H9 (cell line): Measurements from ENCODE around the gene TUBD1. TPM values are rescaled to one million over a fixed set of nuclear protein-coding genes. Genes with fewer than 3 reads are reported as not detected.

Experiments
- DNase-seq: peaks from one replicate; pipeline ENCODE4 v3.0.0-alpha.2; 2017
- H2AFZ ChIP-seq: one replicate; pipeline ENCODE4 v1.6.1; 2013; ENCODE audit warnings: mild to moderate bottlenecking, low read length, control low read depth, moderate library complexity
- H2AK5ac ChIP-seq: 2 replicates; pipeline ENCODE4 v1.6.1; 2013; ENCODE audit warnings: low read length, control low read depth, mixed read lengths; ENCODE audit not compliant: insufficient read length
- H2BK120ac ChIP-seq: one replicate; pipeline ENCODE4 v1.6.1; 2013; ENCODE audit warnings: low read depth, mild to moderate bottlenecking, low read length, control low read depth, inconsistent platforms; ENCODE audit not compliant: poor library complexity, severe bottlenecking
- H2BK12ac ChIP-seq: 2 replicates; pipeline ENCODE4 v1.6.1; 2013; ENCODE audit warnings: low read length, control low read depth, mixed read lengths, low read depth; ENCODE audit not compliant: insufficient read length
- H2BK15ac ChIP-seq: 2 replicates; pipeline ENCODE4 v1.6.1; 2013; ENCODE audit warnings: low read depth, low read length, control low read depth
- H2BK20ac ChIP-seq: one replicate; pipeline ENCODE4 v1.6.1; 2013; ENCODE audit warnings: low read depth, mild to moderate bottlenecking, low read length, control low read depth, inconsistent platforms; ENCODE audit not compliant: poor library complexity, severe bottlenecking
- H2BK5ac ChIP-seq: 2 replicates; pipeline ENCODE4 v1.6.1; 2013; ENCODE audit warnings: low read length, control low read depth, mixed read lengths; ENCODE audit not compliant: insufficient read length
- H3K14ac ChIP-seq: 2 replicates; pipeline ENCODE4 v1.6.1; 2013; ENCODE audit warnings: low read length, control low read depth; ENCODE audit not compliant: insufficient read depth
- H3K18ac ChIP-seq: 2 replicates; pipeline ENCODE4 v1.6.1; 2013; ENCODE audit warnings: low read depth, mild to moderate bottlenecking, mixed read lengths, low read length, control low read depth; ENCODE audit not compliant: insufficient read length
- H3K23ac ChIP-seq: 2 replicates; pipeline ENCODE4 v1.6.1; 2013; ENCODE audit warnings: low read length, control low read depth, mixed read lengths, low read depth; ENCODE audit not compliant: insufficient read length
- H3K23me2 ChIP-seq: 2 replicates; pipeline ENCODE4 v1.6.1; 2013; ENCODE audit warnings: low read depth, mild to moderate bottlenecking, mixed read lengths, low read length, control low read depth; ENCODE audit not compliant: insufficient read length, poor library complexity, severe bottlenecking
- H3K27ac ChIP-seq: 2 replicates; pipeline ENCODE4 v1.5.1; 2013; ENCODE audit warnings: low read length, control low read depth, mixed read lengths, low read depth; ENCODE audit not compliant: insufficient read length
- H3K27me3 ChIP-seq: 2 replicates; pipeline ENCODE4 v1.6.1; 2013; ENCODE audit warnings: low read length, control low read depth, inconsistent platforms; ENCODE audit not compliant: insufficient read depth
- H3K4ac ChIP-seq: 2 replicates; pipeline ENCODE4 v1.6.1; 2013; ENCODE audit warnings: low read depth, mild to moderate bottlenecking, control low read depth, inconsistent platforms, low read length, moderate library complexity
- H3K4me1 ChIP-seq: 2 replicates; pipeline ENCODE4 v1.6.1; 2013; ENCODE audit warnings: low read length, control low read depth, inconsistent platforms; ENCODE audit not compliant: insufficient read depth
- H3K4me2 ChIP-seq: 2 replicates; pipeline ENCODE4 v1.6.1; 2013; ENCODE audit warnings: low read length, control low read depth, mixed read lengths; ENCODE audit not compliant: insufficient read length, insufficient read depth
- H3K56ac ChIP-seq: 2 replicates; pipeline ENCODE4 v1.6.1; 2013; ENCODE audit warnings: low read depth, mild to moderate bottlenecking, mixed read lengths, low read length, control low read depth; ENCODE audit not compliant: insufficient read length
- H3K79me1 ChIP-seq: 2 replicates; pipeline ENCODE4 v1.6.1; 2013; ENCODE audit warnings: low read depth, mild to moderate bottlenecking, moderate library complexity, low read length, control low read depth, inconsistent platforms; ENCODE audit not compliant: insufficient read depth, poor library complexity, severe bottlenecking
- H3K79me2 ChIP-seq: 2 replicates; pipeline ENCODE4 v1.6.1; 2013; ENCODE audit warnings: low read length, control low read depth, inconsistent platforms; ENCODE audit not compliant: insufficient read depth
- H3K9ac ChIP-seq: 2 replicates; pipeline ENCODE4 v1.6.1; 2013; ENCODE audit warnings: low read length, control low read depth, mixed read lengths; ENCODE audit not compliant: insufficient read length; ENCODE audit errors: extremely low read depth
- H3K9me3 ChIP-seq: one replicate; pipeline ENCODE4 v1.6.1; 2013; ENCODE audit warnings: low read depth, low read length, inconsistent platforms; ENCODE audit not compliant: control insufficient read depth
- H3T11ph ChIP-seq: one replicate; pipeline ENCODE4 v1.6.1; 2013; ENCODE audit warnings: mild to moderate bottlenecking, low read length, control low read depth, inconsistent platforms
- H4K20me1 ChIP-seq: one replicate; pipeline ENCODE4 v1.6.1; 2013; ENCODE audit not compliant: control insufficient read depth, insufficient read length, insufficient read depth
- H4K5ac ChIP-seq: 2 replicates; pipeline ENCODE4 v1.6.1; 2013; ENCODE audit warnings: low read depth, mild to moderate bottlenecking, mixed read lengths, low read length, control low read depth; ENCODE audit not compliant: insufficient read length
- H4K8ac ChIP-seq: replicated peaks from 2 replicates; pipeline ENCODE4 v1.6.1; 2013; ENCODE audit warnings: low read length, control low read depth, mixed read lengths, low read depth; ENCODE audit not compliant: insufficient read length
- H4K91ac ChIP-seq: 2 replicates; pipeline ENCODE4 v1.6.1; 2013; ENCODE audit warnings: low read depth, mild to moderate bottlenecking, moderate library complexity, mixed read lengths, low read length, control low read depth; ENCODE audit not compliant: insufficient read length
- H3K27ac Mint-ChIP-seq, 3 experiments: 2 replicates in 2 of 3; 3 replicates in 1 of 3; pipeline ENCODE4 v1.8.0; 2020 to 2021; ENCODE audit warnings: mixed read lengths in 3 of 3, mild to moderate bottlenecking in 1 of 3, moderate library complexity in 1 of 3
- H3K27me3 Mint-ChIP-seq: 2 replicates; pipeline ENCODE4 v1.8.0; 2021; ENCODE audit warnings: low read depth, mild to moderate bottlenecking, moderate library complexity, mixed read lengths
- H3K36me3 Mint-ChIP-seq, 3 experiments: 2 replicates in 2 of 3; 3 replicates in 1 of 3; pipeline ENCODE4 v1.8.0; 2020 to 2021; ENCODE audit warnings: low read depth in 3 of 3, mixed read lengths in 3 of 3; ENCODE audit not compliant: insufficient read depth in 1 of 3
- H3K4me1 Mint-ChIP-seq, 2 experiments: 2 replicates each; pipeline ENCODE4 v1.8.0; 2020; ENCODE audit warnings: mixed read lengths in 2 of 2
- H3K4me3 Mint-ChIP-seq, 2 experiments: 2 replicates in 1 of 2; 3 replicates in 1 of 2; pipeline ENCODE4 v1.8.0; 2020 to 2021; ENCODE audit warnings: mild to moderate bottlenecking in 2 of 2, mixed read lengths in 2 of 2, moderate library complexity in 1 of 2
- H3K9me3 Mint-ChIP-seq, 2 experiments: 2 replicates in 1 of 2; 3 replicates in 1 of 2; pipeline ENCODE4 v1.8.0; 2020; ENCODE audit warnings: mild to moderate bottlenecking in 2 of 2, mixed read lengths in 2 of 2, moderate library complexity in 1 of 2
- WGBS: extraction: QIAGEN DNeasy Blood & Tissue Kit; methylation state at CpG from one replicate; pipeline ENCODE4 v1.1.7; 2013; ENCODE audit warnings: missing lambda C conversion rate, low lambda C conversion rate, mixed read lengths; ENCODE audit not compliant: insufficient read length; ENCODE audit errors: extremely low coverage; 5-methylcytosine and 5-hydroxymethylcytosine counted together
- total RNA-seq: library from RNA; stranded (reverse); gene quantifications from 2 replicates; pipeline ENCODE4 v1.2.1, GENCODE V29; 2021
- TF ChIP-seq, protein P1 (sequence below): fragments of 200-600 bp; sonication (generic); conservative IDR thresholded peaks from 3 replicates; pipeline ENCODE4 v1.8.0; 2021; ENCODE audit warnings: antibody characterized with exemption, mild to moderate bottlenecking

TUBD1 gene
- total RNA-seq, 1 experiment from 2014 or later: 26.4 TPM

DNA sequence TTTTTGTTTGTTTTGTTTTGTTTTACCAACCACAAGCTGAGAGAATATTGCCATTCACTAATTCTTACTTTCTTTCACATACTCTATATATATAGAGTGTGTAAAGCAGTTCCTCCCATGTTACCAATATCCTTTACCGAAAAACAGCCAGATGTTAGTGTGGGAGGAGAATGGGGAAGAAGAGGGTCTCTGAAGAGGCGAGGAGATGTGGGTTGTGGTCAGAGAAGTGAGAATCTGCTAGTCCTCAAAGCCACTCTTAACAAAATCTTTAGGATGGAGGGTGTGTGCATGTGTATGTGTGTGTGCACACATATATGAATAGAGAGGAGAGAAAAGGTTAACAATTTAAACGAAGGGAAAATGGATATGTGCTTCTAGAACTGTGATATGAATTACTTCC, 80.6 kb downstream of the TUBD1 start:
- Mint-ChIP-seq H3K9me3 (no peaks in the 10 kb centered on the region), H3K4me1 (no peaks in the 10 kb centered on the region), H3K27me3 (no peaks in the 10 kb centered on the region), H3K4me3 (no peak overlapping the region), H3K27ac (no peak overlapping the region; a peak in 1 of 7 replicates), H3K36me3 (peaks cover 0 to 19% (median 13%) of the 10 kb centered on the region in 3 experiments; a peak in 5 of 7 replicates)
- no peak overlapping the region for H2BK20ac ChIP-seq
- no peak overlapping the region for H2BK5ac ChIP-seq
- no peak overlapping the region for H3K56ac ChIP-seq
- no peaks in the 10 kb centered on the region for H3K9me3 ChIP-seq
- H4K91ac ChIP-seq: no peak overlapping the region
- H4K5ac ChIP-seq: no peak overlapping the region
- H3T11ph ChIP-seq: no peak overlapping the region
- no peak overlapping the region for H4K8ac ChIP-seq
- H2BK12ac ChIP-seq: no peak overlapping the region
- no peaks in the 10 kb centered on the region for H3K79me1 ChIP-seq
- H4K20me1 ChIP-seq: no peaks in the 10 kb centered on the region
- no peak overlapping the region for H3K27ac ChIP-seq
- no peak overlapping the region for H2BK120ac ChIP-seq
- H2AK5ac ChIP-seq: no peak overlapping the region
- no peaks in the 10 kb centered on the region for H3K27me3 ChIP-seq
- H2BK15ac ChIP-seq: no peak overlapping the region
- no peaks in the 10 kb centered on the region for H3K79me2 ChIP-seq
- H3K4me2 ChIP-seq: no peak overlapping the region
- no peak for DNase-seq
- H3K18ac ChIP-seq: no peak overlapping the region
- TF ChIP-seq, protein P1, sequence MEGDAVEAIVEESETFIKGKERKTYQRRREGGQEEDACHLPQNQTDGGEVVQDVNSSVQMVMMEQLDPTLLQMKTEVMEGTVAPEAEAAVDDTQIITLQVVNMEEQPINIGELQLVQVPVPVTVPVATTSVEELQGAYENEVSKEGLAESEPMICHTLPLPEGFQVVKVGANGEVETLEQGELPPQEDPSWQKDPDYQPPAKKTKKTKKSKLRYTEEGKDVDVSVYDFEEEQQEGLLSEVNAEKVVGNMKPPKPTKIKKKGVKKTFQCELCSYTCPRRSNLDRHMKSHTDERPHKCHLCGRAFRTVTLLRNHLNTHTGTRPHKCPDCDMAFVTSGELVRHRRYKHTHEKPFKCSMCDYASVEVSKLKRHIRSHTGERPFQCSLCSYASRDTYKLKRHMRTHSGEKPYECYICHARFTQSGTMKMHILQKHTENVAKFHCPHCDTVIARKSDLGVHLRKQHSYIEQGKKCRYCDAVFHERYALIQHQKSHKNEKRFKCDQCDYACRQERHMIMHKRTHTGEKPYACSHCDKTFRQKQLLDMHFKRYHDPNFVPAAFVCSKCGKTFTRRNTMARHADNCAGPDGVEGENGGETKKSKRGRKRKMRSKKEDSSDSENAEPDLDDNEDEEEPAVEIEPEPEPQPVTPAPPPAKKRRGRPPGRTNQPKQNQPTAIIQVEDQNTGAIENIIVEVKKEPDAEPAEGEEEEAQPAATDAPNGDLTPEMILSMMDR: no peak
- no peak overlapping the region for H3K4ac ChIP-seq
- WGBS: no CpG with 5 or more reads among the region's 3 CpGs
- H3K14ac ChIP-seq: no peak overlapping the region
- no peak overlapping the region for H3K9ac ChIP-seq
- no peaks in the 10 kb centered on the region for H3K23me2 ChIP-seq
- no peak overlapping the region for H2AFZ ChIP-seq
- H3K23ac ChIP-seq: no peak overlapping the region
- no peaks in the 10 kb centered on the region for H3K4me1 ChIP-seq
